GM12865 (cell line): ENCODE data around the gene PTPN13.

Experiments used
- DNase-seq: peaks from one replicate; pipeline ENCODE4 v3.0.0; 2010; ENCODE audit warnings: low read depth
- H3K4me3 ChIP-seq: 2 replicates; pipeline ENCODE4 v1.5.1; 2011; ENCODE audit warnings: mild to moderate bottlenecking, low read depth, low read length, control low read depth
- TF ChIP-seq, protein P1 (sequence below): IDR thresholded peaks from 2 replicates; pipeline ENCODE4 v1.5.1; 2011; ENCODE audit warnings: low read length, control low read depth, low read depth, inconsistent platforms; ENCODE audit not compliant: insufficient read depth; ENCODE audit errors: missing control alignments

Gene PTPN13

DNA sequence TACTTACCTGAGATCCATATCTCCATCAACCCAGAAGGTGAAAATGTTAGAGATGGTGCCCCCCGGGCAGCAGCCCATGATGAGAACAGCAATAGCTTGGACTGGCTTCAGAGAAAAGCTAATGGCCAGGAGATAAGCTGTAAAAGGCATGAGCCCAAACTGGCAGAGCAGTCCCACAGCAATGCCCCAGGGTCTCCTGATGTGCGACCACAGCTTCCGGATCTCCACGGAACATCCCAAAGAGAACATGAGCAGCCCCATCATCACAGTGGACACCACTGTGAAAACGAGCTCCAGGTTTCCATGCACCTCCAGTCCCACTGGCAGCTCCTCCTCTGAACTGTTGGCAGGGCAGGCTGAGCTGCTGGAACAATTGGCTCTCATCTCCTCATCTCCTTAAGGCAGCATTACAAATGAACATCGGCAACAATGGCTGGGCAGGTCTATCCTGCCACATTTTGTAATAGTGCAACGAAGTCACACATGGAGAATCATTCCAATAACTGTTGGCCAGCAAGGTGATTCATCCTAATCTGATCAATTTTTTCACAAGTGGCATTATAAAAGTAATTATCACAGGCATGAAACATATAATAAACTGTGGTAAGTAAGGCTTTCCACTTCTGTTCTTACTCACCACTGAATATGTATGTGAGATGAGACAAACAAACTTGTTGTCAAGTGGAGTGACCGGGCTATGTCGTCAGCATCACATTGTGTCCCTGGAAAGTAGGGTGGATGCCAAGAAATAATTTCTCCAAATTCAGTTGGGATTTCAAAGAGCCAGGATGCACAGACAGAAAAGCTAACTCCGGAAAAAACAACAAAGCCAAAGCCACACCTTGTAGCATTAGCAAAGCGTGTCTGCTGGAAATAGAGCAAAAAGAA is 254.9 kb downstream of the PTPN13 start, which contains the start of gene SLC10A6:
Gene SLC10A6 (minus strand): TSS at position 653 of the 888 bp plus-strand sequence. CDS start 269 bp downstream, at position 384.
- TF ChIP-seq, protein P1, sequence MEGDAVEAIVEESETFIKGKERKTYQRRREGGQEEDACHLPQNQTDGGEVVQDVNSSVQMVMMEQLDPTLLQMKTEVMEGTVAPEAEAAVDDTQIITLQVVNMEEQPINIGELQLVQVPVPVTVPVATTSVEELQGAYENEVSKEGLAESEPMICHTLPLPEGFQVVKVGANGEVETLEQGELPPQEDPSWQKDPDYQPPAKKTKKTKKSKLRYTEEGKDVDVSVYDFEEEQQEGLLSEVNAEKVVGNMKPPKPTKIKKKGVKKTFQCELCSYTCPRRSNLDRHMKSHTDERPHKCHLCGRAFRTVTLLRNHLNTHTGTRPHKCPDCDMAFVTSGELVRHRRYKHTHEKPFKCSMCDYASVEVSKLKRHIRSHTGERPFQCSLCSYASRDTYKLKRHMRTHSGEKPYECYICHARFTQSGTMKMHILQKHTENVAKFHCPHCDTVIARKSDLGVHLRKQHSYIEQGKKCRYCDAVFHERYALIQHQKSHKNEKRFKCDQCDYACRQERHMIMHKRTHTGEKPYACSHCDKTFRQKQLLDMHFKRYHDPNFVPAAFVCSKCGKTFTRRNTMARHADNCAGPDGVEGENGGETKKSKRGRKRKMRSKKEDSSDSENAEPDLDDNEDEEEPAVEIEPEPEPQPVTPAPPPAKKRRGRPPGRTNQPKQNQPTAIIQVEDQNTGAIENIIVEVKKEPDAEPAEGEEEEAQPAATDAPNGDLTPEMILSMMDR = no peak
- no peak for DNase-seq
- no peak within 1 kb of the TSS for H3K4me3 ChIP-seq

DNA sequence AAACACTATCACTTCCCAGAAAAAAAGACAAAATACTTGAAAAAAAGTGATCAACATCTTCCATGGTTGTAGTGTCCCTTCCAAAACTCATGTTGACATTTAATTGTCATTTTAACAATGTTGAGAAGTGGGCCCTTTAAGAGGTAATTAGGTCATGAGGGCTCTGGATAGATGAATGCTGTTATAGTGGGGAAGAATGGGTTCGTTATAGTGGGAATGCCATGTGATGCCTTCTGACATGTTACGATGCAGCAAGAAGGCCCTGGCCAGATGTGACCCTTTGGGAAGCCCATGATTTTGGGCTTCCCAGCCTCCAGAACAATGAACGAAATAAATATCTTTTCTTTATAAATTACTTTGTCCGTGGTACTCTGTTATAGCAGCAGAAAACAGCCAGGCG is 259.1 kb downstream of the PTPN13 start:
- no peak overlapping the region for H3K4me3 ChIP-seq
- TF ChIP-seq, protein P1 = no peak
- no peak for DNase-seq

DNA sequence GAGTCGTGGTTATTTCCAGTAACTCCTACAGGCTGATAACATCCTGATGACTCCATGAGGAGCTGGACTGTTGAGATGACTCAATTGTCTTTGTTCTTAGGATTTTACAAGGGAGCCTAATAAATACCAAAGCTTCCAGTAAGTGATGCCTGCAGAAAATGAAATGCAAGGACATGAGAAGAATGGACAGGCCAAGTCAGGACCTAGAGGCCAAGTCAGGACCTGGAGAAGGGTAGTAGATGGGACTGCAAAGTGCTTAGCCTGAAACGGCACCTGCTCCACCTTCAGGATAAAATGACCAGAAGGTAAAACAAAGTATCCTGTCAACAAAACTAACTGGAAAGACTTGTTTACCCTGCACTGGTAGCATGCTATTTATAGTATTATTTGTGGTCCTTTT is 261.5 kb downstream of the PTPN13 start:
- DNase-seq = no peak
- TF ChIP-seq, protein P1 = no peak
- no peak overlapping the region for H3K4me3 ChIP-seq

DNA sequence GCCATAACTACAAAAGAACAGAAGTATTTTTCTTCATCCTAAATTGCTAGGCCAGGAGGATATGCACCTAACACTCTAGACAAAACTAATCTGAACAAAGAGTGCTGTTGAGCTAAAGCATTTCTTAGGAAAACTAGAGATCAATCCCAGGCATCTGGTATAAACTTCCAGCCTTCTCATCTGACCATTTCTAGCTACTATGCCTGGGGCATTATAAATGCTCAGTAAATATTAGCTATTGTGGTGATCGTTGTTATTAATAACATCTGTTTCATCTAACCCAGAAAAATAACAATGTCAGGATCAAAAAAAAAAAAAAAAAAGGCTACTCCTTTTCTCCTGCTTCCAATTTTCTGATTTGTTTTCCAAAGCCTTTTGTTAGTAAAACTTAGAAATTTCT is 262.8 kb downstream of the PTPN13 start:
- H3K4me3 ChIP-seq = no peak overlapping the region
- TF ChIP-seq, protein P1 = no peak
- DNase-seq = no peak

DNA sequence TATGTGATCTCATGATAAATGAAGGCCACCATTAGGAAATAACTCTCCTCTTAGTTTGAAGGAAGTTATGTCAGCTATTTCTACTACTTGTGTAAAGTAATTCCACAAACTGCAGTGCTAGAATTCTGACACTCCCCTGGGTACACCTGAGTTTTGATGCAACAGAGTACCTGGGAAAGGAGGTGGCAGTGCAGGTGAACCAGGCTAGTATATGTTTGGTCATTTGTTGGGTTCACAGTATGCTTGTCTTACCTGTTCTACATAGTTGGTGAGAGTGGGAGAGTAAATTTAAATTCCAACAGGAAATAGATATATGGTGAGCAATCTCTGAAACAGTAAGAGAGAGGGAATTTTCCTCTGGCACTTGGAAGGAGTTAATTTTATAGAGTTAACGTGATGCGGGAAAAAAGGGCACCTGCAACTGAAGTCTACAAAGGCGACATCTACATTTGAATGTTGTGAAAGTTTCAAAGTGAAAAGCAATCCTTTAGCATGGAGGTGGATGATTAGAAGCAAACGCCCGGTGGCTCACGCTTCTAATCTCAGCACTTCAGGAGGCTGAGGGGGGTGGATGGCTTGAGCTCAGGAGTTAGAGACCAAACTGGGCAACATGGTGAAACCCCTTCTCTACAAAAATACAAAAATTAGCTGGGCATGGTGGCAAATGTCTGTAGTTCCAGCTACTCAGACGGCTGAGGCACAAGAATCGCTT is 263.4 kb downstream of the PTPN13 start:
- TF ChIP-seq, protein P1 = no peak
- H3K4me3 ChIP-seq = no peak overlapping the region
- no peak for DNase-seq
